Thoracic aorta (tissue), 2 donors: ENCODE results near the gene AOAH. TPM values are rescaled to one million over a fixed set of nuclear protein-coding genes. Genes with fewer than 3 reads are reported as not detected.

Experiments
- ATAC-seq: fragments of 150-250 bp; one replicate; pipeline ENCODE4 v1.8.0; 2017; ENCODE audit warnings: low read depth; ENCODE audit not compliant: insufficient number of reproducible peaks, low FRiP score
- DNase-seq: peaks from one replicate; pipeline ENCODE4 v3.0.0-alpha.2; 2020; ENCODE audit warnings: low spot score
- H3K27ac ChIP-seq, 2 donors: fragments of 200-600 bp; sonication (generic); 1 replicate in 1 of 2; 2 replicates in 1 of 2; pipeline ENCODE4 v1.5.1; 2016; ENCODE audit warnings: mild to moderate bottlenecking in 2 of 2, moderate library complexity in 2 of 2
- H3K27me3 ChIP-seq: fragments of 200-600 bp; sonication (generic); replicated peaks from 2 replicates; pipeline ENCODE4 v1.6.0; 2016; ENCODE audit warnings: mild to moderate bottlenecking; ENCODE audit not compliant: insufficient read depth
- H3K36me3 ChIP-seq: fragments of 200-600 bp; sonication (generic); one replicate; pipeline ENCODE4 v1.5.1; 2016
- H3K4me1 ChIP-seq, 2 donors: fragments of 200-600 bp; sonication (generic); 1 replicate in 1 of 2; 2 replicates in 1 of 2; pipeline versions ENCODE4 v1.5.1 to v1.6.0; 2016; ENCODE audit warnings: low read depth in 2 of 2, mild to moderate bottlenecking in 1 of 2; ENCODE audit not compliant: control insufficient read depth in 1 of 2
- H3K4me3 ChIP-seq: fragments of 200-600 bp; sonication (generic); 2 replicates; pipeline ENCODE4 v1.5.1; 2016; ENCODE audit warnings: mild to moderate bottlenecking
- H3K9me3 ChIP-seq: fragments of 200-600 bp; sonication (generic); 2 replicates; pipeline ENCODE4 v1.5.1; 2016
- total RNA-seq, 2 donors: library from RNA; depleted of rRNA; stranded (reverse); fragments of >200 nt; gene quantifications; one replicate each; pipeline versions ENCODE4 v1.1.0 to v1.2.3, GENCODE V29; 2016
- TF ChIP-seq, protein P1 (sequence below): fragments of 200-600 bp; sonication (generic); IDR thresholded peaks from one replicate; pipeline ENCODE4 v1.5.1; 2019; ENCODE audit warnings: antibody characterized with exemption

The AOAH gene
- total RNA-seq, 2 donors from 2014 or later: 20.2 to 22.6 TPM

DNA sequence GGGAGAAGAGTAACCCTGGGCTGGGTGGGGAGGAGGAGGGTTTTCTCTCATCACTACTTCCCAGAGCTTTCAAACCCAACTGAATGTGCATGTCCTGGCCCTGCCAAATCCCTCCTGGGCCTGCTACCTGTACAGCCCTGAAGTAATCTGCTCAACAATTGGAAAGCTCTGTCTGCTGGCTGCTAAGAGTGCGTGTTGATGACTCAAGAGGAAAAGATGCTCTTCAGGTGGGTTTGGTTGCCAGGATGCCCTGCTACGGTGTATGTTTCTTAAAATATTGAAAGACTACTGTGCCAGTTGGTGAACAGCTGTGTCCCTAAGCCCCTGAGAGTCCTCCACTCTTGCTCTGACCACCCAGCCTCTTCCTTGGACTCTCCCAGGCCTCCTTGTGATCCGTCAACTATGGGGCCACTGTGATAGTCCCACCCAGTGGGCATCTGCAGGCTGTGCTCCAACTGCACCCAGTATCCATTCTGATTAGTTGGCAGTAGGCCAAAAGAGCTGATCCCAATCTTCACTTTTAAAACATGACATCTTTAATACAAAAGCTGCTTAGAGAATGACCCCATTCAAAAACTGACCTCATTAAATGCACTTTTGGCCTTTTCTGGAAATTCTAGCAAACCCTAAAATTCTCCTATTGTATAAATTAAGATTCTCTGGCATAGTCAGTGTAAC lies 85.6 kb downstream of the AOAH start:
- Histone ChIP-seq H3K27me3 (no peaks in the 10 kb centered on the region), H3K4me1 (no peaks in the 10 kb centered on the region), H3K36me3 (no peaks in the 10 kb centered on the region), H3K27ac (no peak overlapping the region), H3K9me3 (no peaks in the 10 kb centered on the region), H3K4me3 (no peak overlapping the region)
- TF ChIP-seq, protein P1, sequence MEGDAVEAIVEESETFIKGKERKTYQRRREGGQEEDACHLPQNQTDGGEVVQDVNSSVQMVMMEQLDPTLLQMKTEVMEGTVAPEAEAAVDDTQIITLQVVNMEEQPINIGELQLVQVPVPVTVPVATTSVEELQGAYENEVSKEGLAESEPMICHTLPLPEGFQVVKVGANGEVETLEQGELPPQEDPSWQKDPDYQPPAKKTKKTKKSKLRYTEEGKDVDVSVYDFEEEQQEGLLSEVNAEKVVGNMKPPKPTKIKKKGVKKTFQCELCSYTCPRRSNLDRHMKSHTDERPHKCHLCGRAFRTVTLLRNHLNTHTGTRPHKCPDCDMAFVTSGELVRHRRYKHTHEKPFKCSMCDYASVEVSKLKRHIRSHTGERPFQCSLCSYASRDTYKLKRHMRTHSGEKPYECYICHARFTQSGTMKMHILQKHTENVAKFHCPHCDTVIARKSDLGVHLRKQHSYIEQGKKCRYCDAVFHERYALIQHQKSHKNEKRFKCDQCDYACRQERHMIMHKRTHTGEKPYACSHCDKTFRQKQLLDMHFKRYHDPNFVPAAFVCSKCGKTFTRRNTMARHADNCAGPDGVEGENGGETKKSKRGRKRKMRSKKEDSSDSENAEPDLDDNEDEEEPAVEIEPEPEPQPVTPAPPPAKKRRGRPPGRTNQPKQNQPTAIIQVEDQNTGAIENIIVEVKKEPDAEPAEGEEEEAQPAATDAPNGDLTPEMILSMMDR: no peak
- DNase-seq (no peak), ATAC-seq (no peak)

DNA sequence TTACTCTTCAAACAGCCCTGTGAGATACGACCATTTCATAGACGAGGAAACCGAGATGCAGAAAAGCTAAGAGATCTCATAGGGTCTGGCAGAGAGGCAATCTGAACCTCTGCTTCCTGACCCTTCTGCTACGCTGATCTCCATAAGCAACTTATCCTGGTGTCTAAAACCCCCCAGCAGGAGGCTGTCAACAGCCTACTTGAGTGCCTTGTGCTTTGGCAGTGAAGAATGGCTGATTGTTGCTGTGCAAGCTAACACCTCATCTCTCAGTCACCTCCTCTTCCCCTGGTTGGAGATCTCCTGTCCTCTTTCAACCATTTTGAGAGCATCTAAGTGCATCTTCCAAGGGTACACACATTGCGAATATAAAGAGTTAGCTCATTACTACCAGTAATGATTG lies 86.2 kb downstream of the AOAH start:
- ATAC-seq (no peak), DNase-seq (no peak)
- H3K27me3 ChIP-seq: no peaks in the 10 kb centered on the region
- TF ChIP-seq, protein P1: no peak
- H3K4me3 ChIP-seq: no peak overlapping the region
- no peak overlapping the region for H3K27ac ChIP-seq
- no peaks in the 10 kb centered on the region for H3K36me3 ChIP-seq
- no peaks in the 10 kb centered on the region for H3K4me1 ChIP-seq
- H3K9me3 ChIP-seq: no peaks in the 10 kb centered on the region

DNA sequence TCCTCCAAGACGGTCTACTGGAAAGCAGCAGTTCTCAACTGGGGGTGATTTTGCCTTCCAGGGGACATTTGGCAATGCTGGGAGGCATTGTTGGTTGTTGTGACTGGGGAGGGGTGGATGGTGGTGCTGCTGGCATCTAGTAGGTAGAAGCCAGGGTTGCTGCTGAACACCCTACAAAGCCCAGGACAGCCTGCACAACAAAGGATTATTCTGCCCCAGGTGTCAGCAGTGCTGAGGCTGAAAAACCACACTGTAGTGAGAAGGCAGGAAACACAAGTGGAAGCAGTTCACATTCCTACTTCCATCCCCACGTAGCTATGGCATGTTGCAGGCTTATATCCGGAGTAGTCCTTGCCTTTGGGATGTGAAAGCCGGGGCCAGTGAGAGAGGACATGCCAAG lies 86.9 kb downstream of the AOAH start:
- ATAC-seq (no peak), DNase-seq (no peak)
- TF ChIP-seq, protein P1: no peak
- Histone ChIP-seq H3K9me3 (no peaks in the 10 kb centered on the region), H3K4me3 (no peak overlapping the region), H3K36me3 (no peaks in the 10 kb centered on the region), H3K27me3 (no peaks in the 10 kb centered on the region), H3K4me1 (no peaks in the 10 kb centered on the region), H3K27ac (no peak overlapping the region)

DNA sequence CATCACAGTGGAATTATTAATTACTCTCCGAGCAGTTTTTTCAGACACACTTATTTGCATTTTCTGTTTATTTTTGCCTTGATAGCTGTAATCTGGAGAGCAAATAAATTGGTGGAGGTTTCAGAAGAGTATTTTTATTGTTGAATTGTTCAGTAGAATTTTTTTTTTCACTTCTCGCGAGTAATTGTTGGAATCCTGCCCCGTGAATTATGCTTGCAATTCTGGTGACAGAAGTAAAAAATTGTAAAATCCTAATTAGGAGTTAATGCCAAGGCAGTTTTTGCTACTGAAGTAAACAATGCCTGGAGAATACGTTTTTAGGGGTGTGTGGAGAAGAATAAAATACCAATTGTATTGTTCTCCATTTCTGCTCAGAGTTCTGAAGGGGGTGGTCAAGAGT lies 88.2 kb downstream of the AOAH start:
- no peak for DNase-seq
- no peak overlapping the region for H3K27ac ChIP-seq
- H3K4me3 ChIP-seq: no peak overlapping the region
- no peaks in the 10 kb centered on the region for H3K36me3 ChIP-seq
- no peak for ATAC-seq
- H3K9me3 ChIP-seq: no peaks in the 10 kb centered on the region
- TF ChIP-seq, protein P1: no peak
- no peaks in the 10 kb centered on the region for H3K4me1 ChIP-seq
- H3K27me3 ChIP-seq: no peaks in the 10 kb centered on the region

- Histone ChIP-seq H3K27ac (no peak overlapping the region), H3K4me3 (no peak overlapping the region), H3K36me3 (no peaks in the 10 kb centered on the region), H3K4me1 (no peaks in the 10 kb centered on the region), H3K27me3 (no peaks in the 10 kb centered on the region), H3K9me3 (no peaks in the 10 kb centered on the region)
- ATAC-seq (no peak), DNase-seq (no peak)
- TF ChIP-seq, protein P1: no peak
Measured at GRCh38 chr7:36635091-36635490, 89.2 kb downstream of the AOAH start.
